HepG2 (cell line): ENCODE measurements around the gene TNFSF9. TPM values are rescaled to one million over a fixed set of nuclear protein-coding genes. Genes with fewer than 3 reads are reported as not detected.

Source experiments
- AHDC1 ChIP-seq: sonication (generic); formaldehyde crosslinking; IDR thresholded peaks from 2 replicates; pipeline ENCODE4 v1.5.1; 2020; ENCODE audit warnings: mild to moderate bottlenecking, missing genetic modification reagents, borderline replicate concordance
- KDM5B ChIP-seq: sonication (generic); formaldehyde crosslinking; IDR thresholded peaks from 2 replicates; pipeline ENCODE4 v1.4.0; 2020; ENCODE audit warnings: missing genetic modification reagents, mild to moderate bottlenecking, borderline replicate concordance
- SP1 ChIP-seq, 2 experiments: fragments of 450-650 bp in 1 of 2; sonication (generic) in 1 of 2; formaldehyde crosslinking in 1 of 2; IDR thresholded peaks; 2 replicates each; pipeline versions ENCODE4 v1.4.0 to v1.6.1; 2016 to 2020; ENCODE audit warnings: missing genetic modification reagents in 1 of 2
- ZNF770 ChIP-seq: sonication (generic); formaldehyde crosslinking; IDR thresholded peaks from 2 replicates; pipeline ENCODE4 v1.5.0; 2020; ENCODE audit warnings: mild to moderate bottlenecking, missing genetic modification reagents
- polyA plus RNA-seq, 8 experiments: library from polyadenylated mRNA; depleted of rRNA in 3 of 8; stranded (reverse) in 7 of 8; unstranded in 1 of 8; fragments of >200 nt; fragmentation: Illumina TruSeq in 4 of 8; extraction: Trizol in 4 of 8; gene quantifications; 2 replicates each; pipeline versions ENCODE4 v1.2.1 to v1.2.3, GENCODE V29; 2011 to 2016; ENCODE audit warnings: low read depth in 4 of 8, missing spikeins in 1 of 8, mixed read lengths in 1 of 8; ENCODE audit not compliant: insufficient read depth in 1 of 8
- total RNA-seq, 5 experiments: library from RNA; depleted of rRNA; stranded (reverse); fragments of >200 nt; fragmentation: Illumina TruSeq; extraction: Trizol; gene quantifications; 2 replicates each; pipeline ENCODE4 v1.2.3, GENCODE V29; 2016; ENCODE audit warnings: low read depth in 1 of 5
- TF ChIP-seq, protein P1 (sequence below): sonication (generic); formaldehyde crosslinking; IDR thresholded peaks from 2 replicates; pipeline ENCODE4 v1.8.0; 2023; ENCODE audit warnings: mild to moderate bottlenecking, missing genetic modification reagents

TNFSF9 gene
- total and polyA plus RNA-seq, 2 of the 13 experiments (the other 11 are each of a cell fraction or from before 2014, with no cell fraction given), result 1.0 to 1.8 TPM

GRCh38 chr19:6491802-6492592 lies 38.8 kb upstream of the TNFSF9 start (continued):
- TF ChIP-seq, protein P1, sequence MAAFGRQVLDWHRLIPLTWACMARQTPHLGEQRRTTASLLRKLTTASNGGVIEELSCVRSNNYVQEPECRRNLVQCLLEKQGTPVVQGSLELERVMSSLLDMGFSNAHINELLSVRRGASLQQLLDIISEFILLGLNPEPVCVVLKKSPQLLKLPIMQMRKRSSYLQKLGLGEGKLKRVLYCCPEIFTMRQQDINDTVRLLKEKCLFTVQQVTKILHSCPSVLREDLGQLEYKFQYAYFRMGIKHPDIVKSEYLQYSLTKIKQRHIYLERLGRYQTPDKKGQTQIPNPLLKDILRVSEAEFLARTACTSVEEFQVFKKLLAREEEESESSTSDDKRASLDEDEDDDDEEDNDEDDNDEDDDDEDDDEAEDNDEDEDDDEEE (CRISPR knock-in tag), result no peak
- TF ChIP-seq KDM5B (CRISPR knock-in tag) (no peak), ZNF770 (no peak), SP1 (IDR thresholded peaks at IDR 0.05) (no peak), SP1 (CRISPR knock-in tag; IDR thresholded peaks at IDR 0.05) (no peak), AHDC1 (CRISPR knock-in tag) (no peak)
